GM15510 (cell line): ENCODE data around the gene CABS1.

Source experiments
- POLR2A ChIP-seq: IDR thresholded peaks from 3 replicates; pipeline ENCODE4 v1.6.1; 2011; ENCODE audit warnings: borderline replicate concordance; ENCODE audit not compliant: insufficient read length; ENCODE audit errors: extremely low read depth

The CABS1 gene

DNA sequence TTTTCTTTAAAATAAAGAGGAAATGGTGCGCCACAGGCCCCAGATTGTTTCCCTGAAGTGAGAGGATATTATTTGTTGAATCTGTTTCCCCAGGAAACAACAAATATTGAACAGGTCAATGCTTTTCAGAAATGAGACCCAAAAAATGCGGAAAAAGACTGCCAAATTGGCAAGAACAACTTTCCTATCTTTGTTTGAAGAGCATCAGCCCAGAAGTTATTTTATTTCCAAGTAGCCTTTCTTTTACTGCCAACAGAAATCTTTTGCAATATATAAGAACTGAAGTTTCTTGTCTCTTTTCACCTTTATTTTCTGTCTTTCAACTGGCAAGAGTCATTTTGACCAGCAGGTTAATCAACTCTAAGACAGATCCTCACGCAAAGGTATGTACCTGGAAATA lies 25.7 kb downstream of the CABS1 start, which contains the start of gene SMR3A:
TSS of gene SMR3A (plus strand) at position 301 of the 400 bp plus-strand sequence. CDS start 1,356 bp downstream, outside the sequence.
- TF ChIP-seq POLR2A: no peak

- no peak for TF ChIP-seq POLR2A
These were observed 29.2 kb downstream of the CABS1 start for GRCh38 chr4:70364002-70364401.

- TF ChIP-seq POLR2A: no peak
These were observed 30.7 kb downstream of the CABS1 start for GRCh38 chr4:70365479-70365878.

GRCh38 chr4:70367813-70368212 lies 33.0 kb downstream of the CABS1 start:
- no peak for TF ChIP-seq POLR2A

- TF ChIP-seq POLR2A: no peak
These were observed 37.2 kb downstream of the CABS1 start for GRCh38 chr4:70371987-70372386.

- TF ChIP-seq POLR2A: no peak
These were observed 38.0 kb downstream of the CABS1 start for GRCh38 chr4:70372760-70373159.

DNA sequence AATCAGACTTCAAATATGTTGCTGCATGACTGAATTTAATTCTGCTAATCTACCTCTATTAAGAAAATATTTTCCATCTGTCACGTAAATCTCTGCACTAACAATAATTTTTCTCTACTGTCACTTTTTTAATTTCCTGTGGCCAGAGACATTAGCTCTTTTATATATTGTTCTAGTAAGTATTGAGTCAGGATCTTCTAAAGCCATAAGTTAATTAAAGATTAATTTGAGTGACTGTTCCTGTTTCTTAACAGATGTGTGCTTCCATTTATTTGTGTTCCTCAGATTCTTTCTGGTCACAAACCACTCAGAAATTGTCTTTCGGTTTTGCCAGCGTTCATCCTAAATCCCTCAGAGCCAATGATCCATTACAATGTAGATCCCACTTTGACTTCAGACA lies 45.8 kb downstream of the CABS1 start:
- TF ChIP-seq POLR2A: no peak

DNA sequence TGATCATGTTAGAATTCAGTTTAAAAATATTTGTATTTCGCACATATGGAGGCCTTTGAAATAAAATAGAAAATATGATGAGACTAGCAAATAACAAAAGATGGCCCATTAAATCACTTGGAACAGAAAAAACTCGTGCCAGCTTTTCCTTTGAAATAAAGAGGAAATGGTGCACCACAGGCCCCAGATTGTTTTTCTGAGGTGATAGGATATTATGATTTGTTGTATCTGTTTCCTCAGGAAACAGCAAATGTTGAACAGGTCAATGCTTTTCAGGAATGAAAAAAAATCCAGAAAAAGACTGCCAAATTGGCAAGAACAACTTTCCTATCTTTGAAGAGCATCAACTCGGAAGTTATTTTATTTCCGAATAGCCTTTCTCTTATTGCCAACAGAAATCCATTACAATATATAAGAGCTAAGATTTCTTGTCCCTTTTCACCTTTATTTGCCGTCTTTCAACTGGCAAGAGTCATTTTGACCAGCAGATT lies 48.0 kb downstream of the CABS1 start, which contains the start of gene SMR3B:
TSS of gene SMR3B (plus strand) at position 441 of the 491 bp plus-strand sequence. CDS start 1,380 bp downstream, outside the sequence.
- TF ChIP-seq POLR2A: no peak
